ENCODE measurements around the gene ZNF652. TPM values are rescaled to one million over a fixed set of nuclear protein-coding genes. Genes with fewer than 3 reads are reported as not detected.
"Not testable (repeated sequence)": the region's sequence is repeated elsewhere in the genome, so short reads cannot be mapped to it uniquely, and the experiment has no call there.

ZNF652 gene
- total RNA-seq, 1 experiment from 2014 or later = 7.6 TPM

GRCh38 chr17:49269356-49269755 lies 92.7 kb downstream of the ZNF652 start:
- no peak for DNase-seq (ENCODE audit: low read depth)

- DNase-seq (ENCODE audit: low read depth) = no peak
Measured at GRCh38 chr17:49267912-49268311, 94.1 kb downstream of the ZNF652 start.

GRCh38 chr17:49266233-49266632 lies 95.8 kb downstream of the ZNF652 start:
- DNase-seq (ENCODE audit: low read depth) = no peak

GRCh38 chr17:49261540-49261939 lies 100.5 kb downstream of the ZNF652 start:
- DNase-seq (ENCODE audit: low read depth) = not testable (repeated sequence)

GRCh38 chr17:49260817-49261291 lies 101.2 kb downstream of the ZNF652 start:
- DNase-seq (ENCODE audit: low read depth) = no peak

GRCh38 chr17:49260011-49260816 lies 101.8 kb downstream of the ZNF652 start:
- DNase-seq (ENCODE audit: low read depth) = peak; percentile 70

GRCh38 chr17:49259663-49260010 lies 102.4 kb downstream of the ZNF652 start:
- DNase-seq (ENCODE audit: low read depth) = no peak

- no peak for DNase-seq (ENCODE audit: low read depth)
Measured at GRCh38 chr17:49258394-49258793, 103.7 kb downstream of the ZNF652 start.

GRCh38 chr17:49255125-49255524 lies 106.9 kb downstream of the ZNF652 start:
- no peak for DNase-seq (ENCODE audit: low read depth)

GRCh38 chr17:49254066-49254465 lies 108.0 kb downstream of the ZNF652 start:
- DNase-seq (ENCODE audit: low read depth) = no peak

- peak; percentile 29 for DNase-seq (ENCODE audit: low read depth)
Measured at GRCh38 chr17:49252148-49252695, 109.8 kb downstream of the ZNF652 start.

GRCh38 chr17:49249890-49250522 lies 112.0 kb downstream of the ZNF652 start:
- DNase-seq (ENCODE audit: low read depth) = no peak

GRCh38 chr17:49249292-49249794 lies 112.7 kb downstream of the ZNF652 start:
- peak; percentile 14 for DNase-seq (ENCODE audit: low read depth)

- no peak for DNase-seq (ENCODE audit: low read depth)
Measured at GRCh38 chr17:49247944-49248343, 114.1 kb downstream of the ZNF652 start.

- no peak for DNase-seq (ENCODE audit: low read depth)
Measured at GRCh38 chr17:49244839-49245238, 117.2 kb downstream of the ZNF652 start.

Small RNAs within 50 kb of the gene (small RNA-seq; reads per million reads assigned to genes)
- not detected for gene MIR6129

Other genes starting within 250 kb of the ZNF652 start
- not detected in 2 replicates for gene B4GALNT2, start 229.5 kb downstream of the ZNF652 start, total RNA-seq (2014; rRNA removed; shearing (Covaris generic))
- 10.9 and 17.1 TPM in 2 replicates for gene GNGT2, start 151.7 kb downstream of the ZNF652 start, total RNA-seq (2014; rRNA removed; shearing (Covaris generic))
- gene ABI3, start 151.5 kb downstream of the ZNF652 start, total RNA-seq (2014; rRNA removed; shearing (Covaris generic)) = 10.3 and 13.7 TPM in 2 replicates
- 0.47 TPM in 1 of 2 replicates, not detected in the other for gene PHOSPHO1, start 131.5 kb downstream of the ZNF652 start, total RNA-seq (2014; rRNA removed; shearing (Covaris generic))
- gene PHB1, start 52.6 kb upstream of the ZNF652 start, total RNA-seq (2014; rRNA removed; shearing (Covaris generic)) = 245 and 256 TPM in 2 replicates
- gene NGFR, start 133.0 kb upstream of the ZNF652 start, total RNA-seq (2014; rRNA removed; shearing (Covaris generic)) = 6.3 and 9.2 TPM in 2 replicates
- gene NXPH3, start 213.6 kb upstream of the ZNF652 start, total RNA-seq (2014; rRNA removed; shearing (Covaris generic)) = 0.06 and 0.70 TPM in 2 replicates